Stimulated activated naive B cell treated with anti-CD40 and anti-IgM and Interleukin-4, amounts not matched to agents 10 μg/mL and 1 μg/mL and 100 μg/mL, for 72 hours (primary cell): ENCODE data around the gene SEMA3C.

Experiments used
- ATAC-seq, 2 donors: fragments of 150-1000 bp; cut with Tn5 transposase; replicated peaks; 2 replicates each; pipeline ENCODE4 v1.10.0; 2021; ENCODE audit warnings: moderate library complexity in 1 of 2
- DNase-seq: peaks from one replicate; pipeline ENCODE4 v3.0.0; 2021
- H3K27ac Mint-ChIP-seq: one replicate; pipeline ENCODE4 v1.8.0; 2022; ENCODE audit warnings: mild to moderate bottlenecking, mixed read lengths
- H3K27me3 Mint-ChIP-seq, 2 donors: one replicate each; pipeline ENCODE4 v1.8.0; 2022; ENCODE audit warnings: mixed read lengths in 2 of 2
- H3K36me3 Mint-ChIP-seq, 2 donors: one replicate each; pipeline ENCODE4 v1.8.0; 2022; ENCODE audit warnings: mixed read lengths in 2 of 2, mild to moderate bottlenecking in 1 of 2
- H3K4me1 Mint-ChIP-seq, 2 donors: one replicate each; pipeline ENCODE4 v1.8.0; 2022; ENCODE audit warnings: mixed read lengths in 2 of 2, mild to moderate bottlenecking in 1 of 2
- H3K4me3 Mint-ChIP-seq, 2 donors: one replicate each; pipeline ENCODE4 v1.8.0; 2022; ENCODE audit warnings: mild to moderate bottlenecking in 2 of 2, mixed read lengths in 2 of 2, moderate library complexity in 1 of 2
- H3K9me3 Mint-ChIP-seq, 2 donors: one replicate each; pipeline ENCODE4 v1.8.0; 2022; ENCODE audit warnings: mixed read lengths in 2 of 2, mild to moderate bottlenecking in 1 of 2

Gene SEMA3C

DNA sequence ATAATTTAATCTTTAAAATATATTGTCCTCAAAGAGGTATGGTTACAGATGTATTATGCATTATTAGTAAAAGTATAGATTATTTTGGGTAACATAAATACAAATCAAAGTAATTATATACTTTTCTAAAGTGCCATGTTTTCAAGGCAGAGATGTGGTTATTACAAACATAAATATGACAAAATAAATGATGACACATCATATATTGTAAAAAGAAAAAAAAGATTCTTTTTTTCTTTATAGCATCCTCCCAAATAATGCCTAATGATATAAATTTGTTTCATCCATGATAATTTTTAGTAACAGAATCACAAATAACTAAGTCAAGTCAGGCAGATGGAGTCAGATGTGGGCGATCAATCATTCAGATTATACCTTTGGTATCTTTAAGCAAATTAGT lies 29.3 kb downstream of the SEMA3C start:
- H3K4me1 Mint-ChIP-seq = peaks cover 2 to 8% of the 10 kb centered on the region in 2 donors
- ATAC-seq = no peak
- no peaks in the 10 kb centered on the region for H3K9me3 Mint-ChIP-seq
- H3K4me3 Mint-ChIP-seq = no peak overlapping the region
- H3K27ac Mint-ChIP-seq = no peak overlapping the region
- DNase-seq = no peak
- H3K36me3 Mint-ChIP-seq = no peaks in the 10 kb centered on the region
- H3K27me3 Mint-ChIP-seq = no peaks in the 10 kb centered on the region

DNA sequence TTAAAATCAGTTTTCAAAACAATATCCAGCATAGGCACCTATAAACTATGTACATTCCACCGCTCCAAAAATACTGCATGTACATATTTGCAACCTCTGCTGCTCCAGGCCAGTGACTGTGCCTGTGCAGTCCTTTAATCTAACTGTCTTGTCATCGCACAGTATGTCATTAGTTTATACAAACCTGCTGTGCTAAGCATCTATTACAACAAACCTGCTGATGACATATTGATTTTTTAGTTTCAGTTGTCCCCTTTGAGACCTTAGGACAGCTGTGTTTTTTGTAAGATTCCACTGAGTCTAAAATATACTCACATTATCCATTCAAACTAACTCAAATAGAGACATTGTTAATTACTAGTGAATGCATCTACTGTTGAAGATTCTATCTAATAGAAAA lies 33.1 kb downstream of the SEMA3C start:
- Mint-ChIP-seq H3K9me3 (no peaks in the 10 kb centered on the region), H3K36me3 (no peaks in the 10 kb centered on the region), H3K27me3 (no peaks in the 10 kb centered on the region), H3K27ac (no peak overlapping the region), H3K4me1 (peaks cover 3 to 8% of the 10 kb centered on the region in 2 donors), H3K4me3 (no peak overlapping the region)
- DNase-seq (no peak), ATAC-seq (no peak)

DNA sequence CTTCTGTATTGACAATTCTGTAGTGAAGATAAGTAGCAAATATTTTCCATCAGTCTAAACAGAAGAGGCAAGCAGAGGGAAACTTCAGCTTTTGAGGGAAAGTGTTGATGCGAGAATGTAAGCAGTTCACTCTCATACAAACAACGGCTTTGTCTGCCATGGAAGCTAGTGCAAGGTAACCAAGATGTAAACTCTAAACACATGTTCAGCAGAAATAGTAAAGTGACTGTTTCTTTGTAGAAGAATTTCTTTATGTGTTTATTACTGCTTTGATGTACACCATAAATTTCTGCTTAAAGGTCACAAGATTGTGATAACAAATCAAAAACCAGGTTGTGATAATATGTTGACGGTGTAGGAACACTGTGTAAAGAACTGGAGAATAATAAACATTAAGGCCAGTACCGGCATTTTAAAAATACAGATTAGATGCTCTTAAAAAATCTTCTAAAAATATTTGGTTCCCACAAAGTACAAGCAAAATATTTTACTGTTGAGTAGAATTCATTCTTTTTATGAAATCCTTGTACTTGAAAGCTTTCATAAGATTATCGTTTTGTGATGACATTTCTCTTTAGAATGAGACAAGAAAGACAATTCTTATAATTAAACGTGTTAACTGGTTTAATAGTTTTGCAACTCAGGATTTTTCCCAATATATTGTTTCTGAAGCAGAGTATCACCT lies 34.2 kb downstream of the SEMA3C start:
- Mint-ChIP-seq H3K27ac (no peak overlapping the region), H3K4me3 (no peak overlapping the region), H3K27me3 (no peaks in the 10 kb centered on the region), H3K36me3 (no peaks in the 10 kb centered on the region), H3K4me1 (peaks cover 3 to 4% of the 10 kb centered on the region in 2 donors), H3K9me3 (no peaks in the 10 kb centered on the region)
- no peak for ATAC-seq
- DNase-seq = no peak

DNA sequence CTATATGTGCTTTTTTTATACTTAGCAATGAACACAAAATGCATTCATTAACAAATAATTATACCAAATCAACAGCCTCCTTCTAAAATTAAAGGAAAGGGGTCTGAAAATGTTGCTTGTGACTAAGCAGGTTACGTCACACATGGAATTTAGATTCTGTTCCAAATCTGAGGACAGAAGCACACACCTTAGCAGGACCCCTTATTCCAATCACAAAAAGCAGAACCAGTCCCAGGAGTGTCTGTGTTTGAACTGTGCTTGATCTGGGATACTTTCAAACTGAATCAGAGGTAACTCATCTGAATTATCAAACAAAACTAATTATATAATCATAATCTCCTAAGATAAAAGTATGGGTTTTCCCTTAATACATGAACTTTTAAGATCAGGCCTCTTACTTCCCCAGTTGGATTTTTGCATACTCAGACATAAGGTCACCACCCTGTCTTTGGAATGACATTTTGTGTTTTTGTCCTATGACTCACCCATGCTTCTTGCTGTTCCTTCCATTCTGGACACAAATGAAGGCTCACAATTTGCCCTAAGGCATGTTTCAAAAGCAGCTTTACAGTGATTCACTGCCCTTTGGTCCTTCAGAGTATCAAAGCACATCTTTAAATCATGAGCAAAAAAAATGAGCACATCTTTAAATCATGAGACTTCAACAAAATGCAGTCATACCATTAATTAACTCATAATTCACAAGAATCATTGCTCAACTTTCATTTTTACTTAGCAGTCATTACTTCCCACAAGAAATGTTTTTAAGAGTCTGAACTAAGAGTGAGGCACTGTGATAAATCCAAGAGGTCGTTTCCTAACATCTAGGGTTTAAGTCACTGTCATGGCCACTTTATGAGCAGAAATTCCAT lies 35.5 kb downstream of the SEMA3C start:
- ATAC-seq = peak; percentile 85 to 86
- H3K27me3 Mint-ChIP-seq = no peaks in the 10 kb centered on the region
- peak overlapping the region; percentile 65 for H3K27ac Mint-ChIP-seq
- peaks cover 3 to 4% of the 10 kb centered on the region in 2 donors for H3K4me1 Mint-ChIP-seq
- H3K36me3 Mint-ChIP-seq = no peaks in the 10 kb centered on the region
- peak; percentile 0 for DNase-seq
- no peaks in the 10 kb centered on the region for H3K9me3 Mint-ChIP-seq
- H3K4me3 Mint-ChIP-seq = no peak overlapping the region

DNA sequence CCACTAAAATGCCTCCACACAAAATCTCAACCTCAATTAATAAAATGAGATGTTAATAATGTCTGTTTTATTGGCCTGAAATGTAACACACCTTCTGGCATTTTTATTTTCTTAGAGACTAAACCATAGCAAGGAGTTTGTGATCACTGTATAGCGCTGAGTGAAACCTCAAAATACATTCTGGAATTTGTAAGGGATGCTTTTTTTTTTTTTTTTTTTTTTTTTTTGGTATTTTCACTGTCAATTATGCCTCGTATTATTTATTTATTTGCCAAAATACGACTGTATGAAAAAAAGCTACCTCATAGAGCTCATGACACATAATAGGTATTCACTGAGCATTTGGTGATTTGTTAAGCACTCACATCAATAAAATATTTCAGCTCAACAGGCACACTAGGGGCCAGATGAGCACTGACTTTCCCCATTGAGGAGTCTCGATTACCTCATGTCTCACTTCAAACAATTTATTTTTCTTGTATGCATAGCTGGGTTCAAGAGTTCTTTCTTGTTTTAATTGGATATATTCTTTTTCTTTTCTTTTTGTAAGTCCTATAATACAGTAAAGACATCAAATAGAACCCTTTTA lies 36.5 kb downstream of the SEMA3C start:
- ATAC-seq (no peak), DNase-seq (no peak)
- Mint-ChIP-seq H3K36me3 (no peaks in the 10 kb centered on the region), H3K4me1 (peaks cover 3 to 4% of the 10 kb centered on the region in 2 donors), H3K9me3 (no peaks in the 10 kb centered on the region), H3K4me3 (no peak overlapping the region), H3K27me3 (no peaks in the 10 kb centered on the region), H3K27ac (no peak overlapping the region)

DNA sequence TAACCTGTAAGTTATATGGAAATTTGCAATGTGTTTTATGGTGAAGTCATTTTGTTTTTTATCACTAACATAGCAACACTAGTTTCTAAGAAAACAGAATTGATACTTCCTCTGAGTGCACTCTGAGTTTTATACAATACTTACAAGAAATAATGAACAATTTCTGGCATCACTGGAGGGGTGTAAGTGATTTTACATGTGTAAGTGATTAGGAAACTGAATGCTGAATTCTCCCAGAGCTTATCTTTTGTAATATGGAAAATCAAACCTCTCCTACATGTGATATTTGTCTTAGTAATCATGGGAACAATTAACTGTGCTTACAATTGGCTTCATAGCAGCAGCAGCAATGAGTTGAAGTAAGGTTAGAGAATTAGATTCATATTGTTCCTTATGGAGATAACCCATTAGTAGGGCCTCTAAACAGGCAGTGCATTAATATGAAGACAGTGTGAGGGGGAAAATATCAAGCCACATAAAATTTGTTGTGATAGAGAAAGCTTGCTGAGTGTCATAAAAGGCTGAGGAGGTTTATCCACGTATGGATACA lies 37.4 kb downstream of the SEMA3C start:
- Mint-ChIP-seq H3K27ac (no peak overlapping the region), H3K36me3 (no peaks in the 10 kb centered on the region), H3K4me1 (peaks cover 3 to 4% of the 10 kb centered on the region in 2 donors), H3K27me3 (no peaks in the 10 kb centered on the region), H3K9me3 (no peaks in the 10 kb centered on the region), H3K4me3 (no peak overlapping the region)
- DNase-seq (no peak), ATAC-seq (no peak)

DNA sequence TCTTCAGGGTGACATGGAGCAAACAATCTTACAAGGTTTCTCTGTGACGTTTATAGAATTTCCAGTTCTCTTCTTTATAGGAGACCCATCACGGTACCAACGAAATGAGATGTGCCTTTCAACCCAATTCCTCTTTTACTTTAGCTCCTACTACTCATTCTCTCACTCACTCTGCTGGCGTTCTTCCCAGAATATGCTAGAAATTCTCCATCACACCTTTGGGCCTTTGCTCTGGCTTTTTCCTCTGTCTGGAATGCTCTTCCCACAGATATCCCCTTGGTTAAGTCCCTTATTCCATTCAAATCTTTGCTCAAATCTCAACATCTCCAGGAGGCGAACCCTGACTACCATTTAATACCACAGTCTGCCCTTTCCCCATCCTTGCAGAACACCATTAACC lies 39.0 kb downstream of the SEMA3C start:
- Mint-ChIP-seq H3K27me3 (no peaks in the 10 kb centered on the region), H3K36me3 (no peaks in the 10 kb centered on the region), H3K4me3 (no peak overlapping the region), H3K27ac (no peak overlapping the region), H3K9me3 (no peaks in the 10 kb centered on the region), H3K4me1 (peaks cover 3 to 4% of the 10 kb centered on the region in 2 donors)
- DNase-seq (no peak), ATAC-seq (no peak)

DNA sequence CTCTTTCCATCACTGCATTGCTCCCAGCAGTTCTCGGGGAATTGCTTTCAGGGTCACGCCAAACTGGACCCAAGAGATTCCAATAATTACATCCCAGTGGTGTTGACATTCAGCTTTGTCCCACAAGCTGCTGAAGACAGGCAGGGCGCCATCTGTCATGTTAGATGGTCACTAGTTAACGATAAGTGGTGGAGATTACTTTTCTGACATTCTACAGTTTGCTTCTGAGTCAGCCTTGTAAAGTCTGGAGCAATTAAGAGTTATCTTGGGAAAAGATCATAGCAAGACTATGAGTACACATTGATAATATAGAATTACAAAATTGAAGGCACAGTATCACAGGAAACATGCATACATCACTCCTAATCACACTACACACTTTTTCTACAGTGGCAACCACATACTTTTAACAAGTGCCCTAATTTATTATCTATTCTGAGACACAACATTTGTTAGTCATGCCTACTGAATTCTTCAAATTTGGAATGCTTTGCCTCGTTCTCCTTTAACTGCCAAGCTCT lies 41.9 kb downstream of the SEMA3C start:
- Mint-ChIP-seq H3K27me3 (no peaks in the 10 kb centered on the region), H3K9me3 (no peaks in the 10 kb centered on the region), H3K27ac (no peak overlapping the region), H3K36me3 (no peaks in the 10 kb centered on the region), H3K4me3 (no peak overlapping the region), H3K4me1 (no peaks in the 10 kb centered on the region)
- ATAC-seq (no peak), DNase-seq (no peak)

DNA sequence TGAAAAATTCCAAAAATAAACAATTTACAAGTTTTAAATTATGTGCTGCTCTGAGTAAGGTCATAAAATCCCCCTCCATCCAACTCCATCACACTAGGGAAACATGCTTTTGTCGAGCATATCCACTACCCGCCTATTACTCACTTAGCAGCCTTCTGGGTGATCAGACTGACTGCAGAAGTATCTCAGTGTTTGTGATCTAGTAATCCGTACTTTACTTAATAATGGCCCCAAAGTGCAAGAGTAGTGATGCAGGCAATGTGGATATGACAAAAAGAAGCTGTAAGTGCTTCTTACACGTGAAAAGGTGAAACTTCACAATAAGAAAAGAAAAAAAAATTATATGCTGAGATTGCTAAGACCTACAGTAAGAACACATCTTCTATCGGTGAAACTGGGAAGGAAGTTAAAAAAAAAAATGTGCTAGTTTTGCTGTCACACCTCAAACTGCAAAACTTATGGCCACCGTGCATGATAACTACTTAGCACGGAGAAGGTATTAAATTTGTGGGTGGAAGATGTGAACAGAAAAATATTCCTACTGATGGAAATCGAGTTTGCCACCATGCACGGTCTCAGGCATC lies 43.2 kb downstream of the SEMA3C start:
- DNase-seq (no peak), ATAC-seq (no peak)
- no peaks in the 10 kb centered on the region for H3K36me3 Mint-ChIP-seq
- H3K4me3 Mint-ChIP-seq = no peak overlapping the region
- H3K9me3 Mint-ChIP-seq = no peaks in the 10 kb centered on the region
- H3K4me1 Mint-ChIP-seq = no peaks in the 10 kb centered on the region
- no peak overlapping the region for H3K27ac Mint-ChIP-seq
- no peaks in the 10 kb centered on the region for H3K27me3 Mint-ChIP-seq

DNA sequence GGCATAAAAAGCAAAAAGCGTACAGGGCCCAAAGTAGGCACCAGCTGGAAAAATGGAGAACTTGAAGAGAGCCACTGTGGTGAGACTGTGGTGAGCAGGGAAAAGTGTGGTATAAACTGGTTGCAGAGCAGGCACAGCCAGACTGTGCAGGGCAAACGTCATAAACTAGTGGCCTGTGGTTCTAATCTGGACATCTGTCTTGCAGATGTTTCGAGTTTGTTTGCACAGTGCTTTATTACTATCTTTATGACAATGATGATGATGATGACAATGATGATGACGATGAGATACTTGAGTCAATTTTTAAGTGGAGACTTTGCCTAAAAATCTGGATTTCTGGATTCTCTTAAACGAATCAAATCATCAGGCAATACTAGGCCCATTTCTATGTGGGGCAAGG lies 45.7 kb downstream of the SEMA3C start:
- no peaks in the 10 kb centered on the region for H3K27me3 Mint-ChIP-seq
- ATAC-seq = no peak

DNA sequence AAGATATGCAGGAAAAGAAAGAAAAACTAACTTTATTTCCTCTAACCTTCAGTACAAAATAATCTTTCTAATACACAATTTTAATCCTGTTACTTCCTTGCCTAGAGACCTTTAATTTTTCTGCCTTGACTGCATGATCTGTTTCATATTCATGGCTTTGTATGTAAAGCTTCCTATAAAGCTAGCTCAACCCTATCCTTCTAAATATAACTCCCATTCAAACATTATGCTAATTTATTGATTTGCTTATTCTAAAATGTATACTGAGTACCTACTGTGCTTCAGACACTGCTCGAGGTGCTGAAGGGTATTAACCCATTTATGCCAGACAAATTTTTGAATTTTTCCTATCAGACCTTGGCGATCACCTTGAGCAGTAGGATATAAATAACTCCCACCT lies 47.6 kb downstream of the SEMA3C start:
- ATAC-seq (no peak), DNase-seq (no peak)
- Mint-ChIP-seq H3K36me3 (no peaks in the 10 kb centered on the region), H3K4me3 (no peak overlapping the region), H3K27me3 (no peaks in the 10 kb centered on the region), H3K27ac (no peak overlapping the region), H3K9me3 (no peaks in the 10 kb centered on the region), H3K4me1 (no peaks in the 10 kb centered on the region)

More for the DNA sequence above, 45.7 kb downstream of the SEMA3C start:
- no peak overlapping the region for H3K4me3 Mint-ChIP-seq
- no peaks in the 10 kb centered on the region for H3K36me3 Mint-ChIP-seq
- no peak for DNase-seq
- H3K4me1 Mint-ChIP-seq = no peaks in the 10 kb centered on the region
- no peaks in the 10 kb centered on the region for H3K9me3 Mint-ChIP-seq
- H3K27ac Mint-ChIP-seq = no peak overlapping the region

DNA sequence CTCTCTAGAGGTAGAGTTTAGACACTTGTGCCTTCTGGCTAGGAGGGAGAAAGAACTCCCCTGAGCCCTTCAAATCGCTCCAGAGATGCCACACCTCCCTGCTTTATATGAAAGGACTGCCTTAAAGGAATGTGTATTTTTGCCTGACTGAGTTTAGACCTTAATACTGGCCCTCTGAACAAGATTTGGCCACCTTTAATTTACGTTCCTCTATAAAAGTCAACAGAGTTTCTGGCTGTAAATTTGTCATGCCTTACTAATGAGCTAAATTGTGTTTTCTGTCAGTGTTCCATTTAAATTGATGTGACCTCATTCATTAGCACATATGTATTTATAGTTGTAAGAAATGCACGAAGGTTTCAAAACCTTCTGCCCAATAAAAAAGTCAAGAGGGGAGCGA lies 48.0 kb downstream of the SEMA3C start:
- no peak for DNase-seq
- no peaks in the 10 kb centered on the region for H3K36me3 Mint-ChIP-seq
- no peaks in the 10 kb centered on the region for H3K27me3 Mint-ChIP-seq
- H3K4me1 Mint-ChIP-seq = no peaks in the 10 kb centered on the region
- ATAC-seq = no peak
- no peaks in the 10 kb centered on the region for H3K9me3 Mint-ChIP-seq
- no peak overlapping the region for H3K27ac Mint-ChIP-seq
- no peak overlapping the region for H3K4me3 Mint-ChIP-seq

DNA sequence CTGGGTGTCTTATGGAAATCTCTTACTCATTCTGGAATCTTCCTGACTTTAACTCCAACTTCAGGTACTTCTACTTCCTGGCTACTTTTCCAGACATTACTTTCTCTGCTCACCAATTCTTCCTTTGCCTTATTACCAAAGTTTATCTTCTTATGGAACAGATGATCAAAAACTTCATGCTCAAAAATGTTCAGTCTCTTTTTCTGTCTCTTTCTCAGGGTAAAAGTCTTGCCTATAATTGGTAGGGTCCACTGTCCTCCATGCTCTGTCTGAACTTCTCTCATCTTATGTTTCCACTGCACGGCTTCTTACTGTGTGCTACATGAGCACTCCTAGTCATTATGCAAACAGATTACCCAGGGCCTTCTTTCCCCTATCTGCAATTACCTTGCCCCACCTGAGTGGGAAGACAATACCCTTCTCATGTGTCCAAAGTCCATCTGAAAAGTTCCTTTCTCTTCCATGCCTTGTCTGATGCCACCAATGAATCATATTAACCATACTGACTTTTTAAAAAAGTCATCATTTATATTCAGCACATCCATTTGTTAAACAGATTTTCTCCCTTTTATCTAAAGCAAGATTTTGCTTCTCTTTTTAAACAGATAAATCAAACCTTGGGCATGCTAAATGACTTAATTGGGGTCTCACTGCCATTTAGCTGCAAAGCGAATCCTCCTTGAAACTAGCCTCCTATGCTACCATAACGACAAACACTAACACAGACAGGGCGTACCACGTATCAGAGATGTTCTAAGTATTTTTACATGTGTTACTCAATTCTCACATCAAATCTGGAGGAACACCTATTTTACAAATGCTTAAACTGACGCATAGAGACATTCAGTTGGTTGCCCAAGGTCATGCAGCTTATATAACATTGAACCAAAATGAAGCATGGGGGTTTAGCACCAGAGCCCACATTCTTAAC lies 48.8 kb downstream of the SEMA3C start:
- Mint-ChIP-seq H3K4me3 (no peak overlapping the region), H3K9me3 (no peaks in the 10 kb centered on the region), H3K36me3 (no peaks in the 10 kb centered on the region), H3K27ac (no peak overlapping the region), H3K4me1 (no peaks in the 10 kb centered on the region), H3K27me3 (no peaks in the 10 kb centered on the region)
- DNase-seq (no peak), ATAC-seq (no peak)
